Adrenal gland (tissue), 12 donors: ENCODE measurements around the gene CTBP2. TPM values are rescaled to one million over a fixed set of nuclear protein-coding genes. Genes with fewer than 3 reads are reported as not detected.

Experiments
- DNase-seq, 7 donors: peaks; one replicate each; pipeline ENCODE4 v3.0.0-alpha.2; 2019 to 2020
- H3K27ac ChIP-seq, 5 donors: fragments of 200-600 bp; sonication (generic) in 4 of 5; 1 replicate in 3 of 5; 2 replicates in 2 of 5; pipeline versions ENCODE4 v1.5.1 to v1.8.0; 2016 to 2020; ENCODE audit warnings: mild to moderate bottlenecking in 1 of 5
- H3K27me3 ChIP-seq: fragments of 200-600 bp; 2 replicates; pipeline ENCODE4 v1.8.0; 2021
- H3K36me3 ChIP-seq, 2 donors: fragments of 200-600 bp; replicated peaks in 1 of 2; 1 replicate in 1 of 2; 2 replicates in 1 of 2; pipeline versions ENCODE4 v1.5.1 to v1.8.0; 2018 to 2022
- H3K4me1 ChIP-seq, 2 donors: fragments of 200-600 bp; replicated peaks in 1 of 2; 1 replicate in 1 of 2; 2 replicates in 1 of 2; pipeline versions ENCODE4 v1.5.1 to v1.8.0; 2018 to 2021
- H3K4me3 ChIP-seq, 4 donors: fragments of 200-600 bp; sonication (generic) in 3 of 4; one replicate each; pipeline ENCODE4 v1.5.1; 2016 to 2018
- H3K9me3 ChIP-seq, 3 donors: fragments of 200-600 bp; sonication (generic) in 1 of 3; replicated peaks in 1 of 3; 1 replicate in 2 of 3; 2 replicates in 1 of 3; pipeline versions ENCODE4 v1.5.1 to v1.8.0; 2016 to 2021
- CTCF ChIP-seq, 6 experiments: fragments of 450-650 bp in 4 of 6; fragments of 200-600 bp in 2 of 6; sonication (generic) in 1 of 6; IDR thresholded peaks; 1 replicate in 5 of 6; 2 replicates in 1 of 6; pipeline versions ENCODE4 v1.5.1 to v1.8.0; 2016 to 2021; ENCODE audit warnings: antibody characterized with exemption in 6 of 6, mild to moderate bottlenecking in 2 of 6, moderate library complexity in 1 of 6
- POLR2A ChIP-seq, 2 donors: fragments of 450-650 bp; IDR thresholded peaks; one replicate each; pipeline ENCODE4 v1.6.1; 2017; ENCODE audit warnings: antibody characterized with exemption in 2 of 2, mild to moderate bottlenecking in 2 of 2, moderate library complexity in 1 of 2
- WGBS, 4 donors: extraction: QIAGEN DNeasy Blood & Tissue Kit in 2 of 4; methylation state at CpG; one replicate each; pipeline versions ENCODE4 v1.1.5 to v1.1.7; 2013 to 2017; 5-methylcytosine and 5-hydroxymethylcytosine counted together
- intact Hi-C, 2 donors: fragments of 100-400 bp; cut with DNase I; formaldehyde crosslinking; loops; one replicate each; pipeline versions ENCODE4 v1.14.1 to v1.15.0; 2022 to 2023
- polyA plus RNA-seq, 3 donors: library from polyadenylated mRNA; stranded (reverse); fragments of 200-250 nt in 2 of 3; fragments of 350-450 nt in 1 of 3; fragmentation: Illumina TruSeq in 1 of 3; extraction: RNeasy Lipid Tissue Mini Kit (QIAGEN cat#74804) in 1 of 3; gene quantifications; one replicate each; pipeline ENCODE4 v1.2.3, GENCODE V29; 2013 to 2014
- total RNA-seq, 9 donors: library from RNA; depleted of rRNA in 4 of 9; stranded (reverse); fragments of >200 nt in 4 of 9; fragments of 120-200 nt in 1 of 9; fragmentation: NEBNext Ultra II Directional in 1 of 9; extraction: Animal tissue kit (Norgen Biotek cat#: 25700) in 1 of 9; gene quantifications; one replicate each; pipeline versions ENCODE4 v1.1.0 to v1.2.4, GENCODE V29; 2013 to 2023
- donor health status: healthy with polysubstance abuse.
- donor health status: Bipolar disorder and iron deficiency.
- donor health status: DM: yes; HTN: yes; CAD: no.
- donor health status: DM: no; HTN: no; CAD: no.
- donor health status: DM: no; HTN: no; CAD: no.
- donor health status: DM: yes; HTN: yes; CAD: no.

The CTBP2 gene
- total and polyA plus RNA-seq, 12 donors: 25.3 to 66.5 (median 45.7) TPM

GRCh38 chr10:125006188-125006680 is 154.1 kb downstream of the CTBP2 start:
- Histone ChIP-seq H3K36me3 (peaks cover 0 to 14% of the 10 kb centered on the region in 2 donors), H3K4me1 (peaks cover 30 to 51% of the 10 kb centered on the region in 2 donors), H3K9me3 (no peaks in the 10 kb centered on the region), H3K4me3 (no peak overlapping the region), H3K27ac (peak overlapping the region in 1 of 5 donors; percentile 80), H3K27me3 (no peaks in the 10 kb centered on the region)
- intact Hi-C loops: no loop called here
- DNase-seq: no peak
- no peak for TF ChIP-seq POLR2A (IDR thresholded peaks at IDR 0.05)
- no peak for TF ChIP-seq CTCF (IDR thresholded peaks at IDR 0.05)
- WGBS, 4 donors: 88 to 94% (median 90%) methylated on average over 8 to 9 of the region's 9 CpGs

- Histone ChIP-seq H3K4me1 (peaks cover 37 to 58% of the 10 kb centered on the region in 2 donors), H3K36me3 (peaks cover 0 to 14% of the 10 kb centered on the region in 2 donors), H3K9me3 (no peaks in the 10 kb centered on the region), H3K4me3 (no peak overlapping the region), H3K27ac (peak overlapping the region in 1 of 5 donors; percentile 80), H3K27me3 (no peaks in the 10 kb centered on the region)
- WGBS, 4 donors: 92 to 95% (median 93%) methylated on average over 25 to 36 of the region's 36 CpGs
- intact Hi-C loops: no loop called here
- DNase-seq: peak in 4 of 7 donors; percentile 8 to 52 (median 19)
- no peak for TF ChIP-seq POLR2A (IDR thresholded peaks at IDR 0.05)
- no peak for TF ChIP-seq CTCF (IDR thresholded peaks at IDR 0.05)
Measured at GRCh38 chr10:125005312-125006187, 154.8 kb downstream of the CTBP2 start.

GRCh38 chr10:125004571-125005311 is 155.6 kb downstream of the CTBP2 start:
- Histone ChIP-seq H3K27me3 (no peaks in the 10 kb centered on the region), H3K9me3 (no peaks in the 10 kb centered on the region), H3K4me3 (no peak overlapping the region), H3K36me3 (peaks cover 0 to 14% of the 10 kb centered on the region in 2 donors), H3K4me1 (peaks cover 45 to 66% of the 10 kb centered on the region in 2 donors), H3K27ac (peak overlapping the region in 1 of 5 donors; percentile 91)
- peak; percentile 0 to 49 (median 17) for DNase-seq
- TF ChIP-seq CTCF (IDR thresholded peaks at IDR 0.05) (no peak), POLR2A (IDR thresholded peaks at IDR 0.05) (no peak)
- 86 to 90% (median 87%) methylated on average over 7 to 19 of the region's 19 CpGs for WGBS, 4 donors
- intact Hi-C loops: no loop called here

- no peaks in the 10 kb centered on the region for H3K9me3 ChIP-seq
- peaks cover 51 to 73% of the 10 kb centered on the region in 2 donors for H3K4me1 ChIP-seq
- no peak for TF ChIP-seq CTCF (IDR thresholded peaks at IDR 0.05)
- no peak for TF ChIP-seq POLR2A (IDR thresholded peaks at IDR 0.05)
- DNase-seq: peak in 5 of 7 donors; percentile 0 to 54 (median 12)
- intact Hi-C loops: no loop called here
- H3K4me3 ChIP-seq: no peak overlapping the region
- peak overlapping the region in 1 of 5 donors; percentile 91 for H3K27ac ChIP-seq
- H3K27me3 ChIP-seq: no peaks in the 10 kb centered on the region
- 90 to 96% (median 94%) methylated on average over 11 to 14 of the region's 14 CpGs for WGBS, 4 donors
- peaks cover 0 to 14% of the 10 kb centered on the region in 2 donors for H3K36me3 ChIP-seq
Measured at GRCh38 chr10:125003901-125004467, 156.4 kb downstream of the CTBP2 start.
